ENCODE results near the gene AOPEP.

DNA sequence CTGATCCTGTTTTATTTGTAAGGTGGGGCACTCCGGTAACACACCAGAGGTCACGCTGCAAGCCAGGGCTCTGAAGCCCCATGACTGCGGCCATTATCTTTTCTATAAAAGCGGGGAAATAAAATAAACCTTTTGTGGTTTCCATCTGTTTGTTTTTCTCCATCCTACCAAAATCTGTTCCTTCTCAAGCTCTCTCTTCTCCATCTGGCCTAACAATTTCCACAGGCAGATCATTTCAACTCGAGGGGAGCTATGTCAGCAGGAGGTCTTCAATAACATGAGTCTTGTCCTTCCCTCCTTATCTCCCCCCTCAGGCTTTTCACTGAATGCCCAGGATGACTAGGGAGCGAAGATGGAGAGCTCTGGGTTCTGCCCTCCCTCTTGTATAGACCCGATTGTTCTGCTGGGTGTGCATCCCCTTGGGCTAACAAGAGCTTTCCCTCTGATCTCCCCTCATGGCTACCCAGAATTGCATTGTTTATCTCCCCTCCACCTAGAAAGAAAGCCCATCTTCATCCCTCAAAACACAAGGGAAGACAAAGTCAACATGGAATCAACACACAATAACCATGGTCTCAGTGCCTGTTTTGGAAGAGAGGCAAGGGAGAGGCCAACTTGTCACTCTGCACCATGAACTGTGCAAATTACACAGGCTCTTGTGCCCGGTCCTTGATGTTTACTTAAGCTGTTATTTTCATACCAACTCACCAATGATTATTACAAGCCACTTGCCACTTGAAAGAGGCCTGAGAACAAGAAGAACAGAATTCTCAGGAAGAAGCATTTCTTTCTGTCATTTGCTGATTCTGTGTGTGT lies 403.2 kb downstream of the AOPEP start:
- TF ChIP-seq, protein P1, sequence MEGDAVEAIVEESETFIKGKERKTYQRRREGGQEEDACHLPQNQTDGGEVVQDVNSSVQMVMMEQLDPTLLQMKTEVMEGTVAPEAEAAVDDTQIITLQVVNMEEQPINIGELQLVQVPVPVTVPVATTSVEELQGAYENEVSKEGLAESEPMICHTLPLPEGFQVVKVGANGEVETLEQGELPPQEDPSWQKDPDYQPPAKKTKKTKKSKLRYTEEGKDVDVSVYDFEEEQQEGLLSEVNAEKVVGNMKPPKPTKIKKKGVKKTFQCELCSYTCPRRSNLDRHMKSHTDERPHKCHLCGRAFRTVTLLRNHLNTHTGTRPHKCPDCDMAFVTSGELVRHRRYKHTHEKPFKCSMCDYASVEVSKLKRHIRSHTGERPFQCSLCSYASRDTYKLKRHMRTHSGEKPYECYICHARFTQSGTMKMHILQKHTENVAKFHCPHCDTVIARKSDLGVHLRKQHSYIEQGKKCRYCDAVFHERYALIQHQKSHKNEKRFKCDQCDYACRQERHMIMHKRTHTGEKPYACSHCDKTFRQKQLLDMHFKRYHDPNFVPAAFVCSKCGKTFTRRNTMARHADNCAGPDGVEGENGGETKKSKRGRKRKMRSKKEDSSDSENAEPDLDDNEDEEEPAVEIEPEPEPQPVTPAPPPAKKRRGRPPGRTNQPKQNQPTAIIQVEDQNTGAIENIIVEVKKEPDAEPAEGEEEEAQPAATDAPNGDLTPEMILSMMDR (IDR thresholded peaks at IDR 0.05) = no peak
- no peak for TF ChIP-seq EP300 (IDR thresholded peaks at IDR 0.05)
- TF ChIP-seq POLR2A (IDR thresholded peaks at IDR 0.05) = no peak
- no peak for TF ChIP-seq POLR2AphosphoS5 (IDR thresholded peaks at IDR 0.05)

All from gastroesophageal sphincter (tissue), 3 donors.